GM10248 (cell line): ENCODE results near the gene TNFAIP8.

Experiments
- CTCF ChIA-PET: fragments of 300-600 bp; sonication (Branson Sonifier 250); formaldehyde crosslinking; extraction: SDS; loops from one replicate; lab custom pipeline; 2021; ENCODE audit warnings: antibody characterized with exemption; lab: Yijun Ruan, JAX
- POLR2A ChIA-PET: fragments of 350-650 bp; sonication (Branson Sonifier 250); formaldehyde crosslinking; extraction: SDS; loops from one replicate; lab custom pipeline; 2020; ENCODE audit warnings: antibody characterized with exemption; lab: Yijun Ruan, JAX
- DNase-seq: peaks from one replicate; pipeline ENCODE4 v3.0.0; 2012; ENCODE audit errors: extremely low spot score
- CTCF ChIP-seq: IDR thresholded peaks from 2 replicates; pipeline ENCODE4 v1.5.1; 2012; ENCODE audit warnings: mild to moderate bottlenecking, low read depth; ENCODE audit errors: extremely low read depth, missing control alignments, control extremely low read depth

Gene TNFAIP8

DNA sequence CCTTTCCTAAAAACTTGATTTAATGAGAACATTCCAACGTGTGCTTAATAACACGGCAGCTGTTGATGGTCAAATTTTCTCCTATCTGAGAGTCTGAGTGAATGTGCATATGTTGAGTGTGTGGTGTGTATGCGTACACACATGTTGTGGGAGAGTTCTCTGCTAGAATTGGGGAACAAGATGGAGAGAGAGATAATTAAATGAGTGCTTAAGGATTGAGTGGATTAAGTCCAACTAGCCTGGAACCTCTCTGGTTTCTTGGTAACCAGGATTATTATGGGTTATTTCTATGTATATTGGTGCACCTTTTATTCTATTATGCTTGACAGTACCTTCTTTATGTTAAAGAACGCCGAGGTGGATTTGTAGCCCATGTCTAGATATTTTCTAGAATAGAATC, 36.4 kb upstream of the TNFAIP8 start:
- TF ChIP-seq CTCF: no peak
- ChIA-PET POLR2A (no interaction called here), CTCF (interaction anchor here (1.1 to 10.5 kb wide), 3 partner anchors 8 to 38 kb away, joined by 3 to 191 read pairs (median 4); no protein-coding TSS in a partner anchor)
- DNase-seq: no peak

GRCh38 chr5:119319890-119320289, 35.9 kb upstream of the TNFAIP8 start:
- TF ChIP-seq CTCF: no peak
- POLR2A ChIA-PET: no interaction called here
- no peak for DNase-seq

DNA sequence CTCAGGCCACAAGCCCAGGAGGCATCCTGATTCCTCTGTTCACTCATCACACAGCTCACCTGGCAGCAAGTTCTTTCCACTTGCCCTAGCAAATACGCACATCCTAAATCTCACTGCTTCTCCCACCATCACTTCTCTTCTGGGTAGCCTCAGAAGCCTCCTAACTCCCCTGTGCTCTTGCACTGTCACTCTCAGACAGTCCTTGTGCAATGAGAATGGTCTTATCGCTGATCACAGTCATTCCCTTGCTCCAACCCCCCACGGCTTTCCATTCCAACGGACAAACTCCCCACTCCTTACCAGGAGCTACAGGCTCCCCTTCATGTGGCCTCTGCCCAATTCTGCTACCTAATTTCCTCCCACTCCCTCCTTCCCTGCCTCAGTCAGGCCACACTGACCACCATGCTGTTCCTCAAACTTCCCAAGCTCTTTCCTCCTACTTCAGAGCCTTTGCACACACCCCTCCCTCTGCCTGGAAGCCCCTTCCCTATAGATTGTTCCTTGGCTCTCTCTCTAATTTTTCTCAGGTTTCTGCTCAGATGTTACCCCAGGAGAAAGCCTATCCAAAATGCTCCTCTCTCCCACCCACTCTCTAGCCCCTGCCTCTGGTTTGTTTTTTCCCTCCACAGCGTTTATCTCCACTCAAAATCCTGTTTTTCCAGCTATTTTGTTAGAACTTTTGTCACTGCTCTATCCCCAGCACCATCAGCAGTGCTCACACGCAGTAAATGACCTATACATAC, 34.1 kb upstream of the TNFAIP8 start:
- no peak for TF ChIP-seq CTCF
- no peak for DNase-seq
- POLR2A ChIA-PET: no interaction called here
- CTCF ChIA-PET: interaction anchor here (1.6 to 2.2 kb wide), 2 partner anchors 21 to 333 kb away, joined by 3 to 10 read pairs; partner anchors contain the start of gene DTWD2

More at GRCh38 chr5:119319890-119320289, 35.9 kb upstream of the TNFAIP8 start:
- CTCF ChIA-PET: interaction anchor here (1.1 kb wide), 1 partner anchor 9 kb away, joined by 3 read pairs; no protein-coding TSS in a partner anchor

- TF ChIP-seq CTCF: no peak
- no peak for DNase-seq
- POLR2A ChIA-PET: no interaction called here
- CTCF ChIA-PET: interaction anchor here (1.0 to 2.3 kb wide), 8 partner anchors 11 to 334 kb away, joined by 3 to 15 read pairs (median 5); partner anchors contain the start of gene DTWD2
These were observed 33.4 kb upstream of the TNFAIP8 start for GRCh38 chr5:119322312-119322947.

GRCh38 chr5:119322948-119323537, 32.8 kb upstream of the TNFAIP8 start:
- DNase-seq: no peak
- POLR2A ChIA-PET: no interaction called here
- CTCF ChIA-PET: interaction anchor here (1.0 to 2.3 kb wide), 10 partner anchors 8 to 335 kb away, joined by 3 to 15 read pairs (median 6); partner anchors contain the start of gene DTWD2
- no peak for TF ChIP-seq CTCF

DNA sequence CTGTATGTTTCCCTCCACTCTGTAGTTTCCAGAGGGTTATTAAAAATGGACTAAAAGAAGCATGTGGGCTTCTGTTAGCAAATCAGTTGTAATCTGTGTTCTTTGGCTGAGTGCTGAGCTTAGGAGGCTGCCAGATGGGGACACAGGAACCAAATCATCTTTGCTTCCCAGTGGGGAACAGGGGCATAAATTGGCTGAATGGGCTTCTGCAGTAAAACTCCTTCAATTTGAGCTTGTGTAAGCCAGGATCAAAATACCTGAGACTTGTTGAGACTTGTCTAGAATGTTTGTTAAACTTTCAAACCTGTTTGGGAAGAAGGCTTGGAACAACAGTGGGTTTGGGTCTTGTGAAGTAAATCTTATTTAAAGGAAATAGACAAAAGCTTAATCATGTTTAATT, 32.2 kb upstream of the TNFAIP8 start:
- ChIA-PET POLR2A (no interaction called here), CTCF (interaction anchor here (0.9 to 2.3 kb wide), 11 partner anchors 8 to 335 kb away, joined by 3 to 15 read pairs (median 4); partner anchors contain the start of gene DTWD2)
- DNase-seq: no peak
- no peak for TF ChIP-seq CTCF
